ENCODE data around the gene IDE. TPM values are rescaled to one million over a fixed set of nuclear protein-coding genes. Genes with fewer than 3 reads are reported as not detected.

Gene IDE
- total and polyA plus RNA-seq, 2 of the 4 experiments (the other 2 are of a cell fraction), result 9.3 to 27.4 TPM

DNA sequence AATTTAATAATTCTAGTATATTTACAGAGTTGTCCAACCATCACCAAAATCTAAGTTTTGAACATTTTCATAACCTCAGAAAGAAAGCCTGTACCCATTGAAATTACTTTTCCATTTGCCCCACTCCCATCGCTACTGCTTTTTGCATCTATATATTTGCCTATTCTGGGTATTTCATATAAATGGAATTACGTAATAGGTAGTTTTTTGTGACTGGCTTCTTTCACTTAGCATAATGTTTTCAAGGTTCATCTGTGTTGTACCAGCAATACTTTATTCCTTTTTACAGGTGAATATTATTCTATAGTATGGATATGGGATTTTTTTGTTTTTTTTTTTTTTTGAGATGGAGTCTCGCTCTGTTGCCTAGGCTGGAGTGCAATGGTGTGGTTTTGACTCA, 41.6 kb upstream of the IDE start:
- in situ Hi-C loops (cut with MboI; ENCODE audit: low sequenced_read_pairs) (no loop called here), intact Hi-C loops (cut with micrococcal nuclease) (no loop called here), dilution Hi-C loops (cut with HindIII; ENCODE audit: low sequenced_read_pairs, unreplicated experiment) (no loop called here)
- H2AFZ ChIP-seq (replicated peaks; ENCODE audit: low read length, poor library complexity), result no peak overlapping the region
- no peak overlapping the region for H3K27ac ChIP-seq (ENCODE audit: insufficient read depth, low read length)
- TF ChIP-seq CEBPB (IDR thresholded peaks at IDR 0.05; ENCODE audit: low read depth, low read length), result peak; percentile 64
- no peak for TF ChIP-seq USF2 (IDR thresholded peaks at IDR 0.05; ENCODE audit: low read depth, low read length)
- no peak overlapping the region for H3K9ac ChIP-seq (ENCODE audit: low read depth, low read length)
- no peak overlapping the region for H3K18ac ChIP-seq (ENCODE audit: low read depth, low read length)
- POLR2A ChIA-PET (ENCODE audit: unreplicated experiment), result no interaction called here
- no CpG with 5 or more reads among the region's 3 CpGs for WGBS, 2 experiments (ENCODE audit: extremely low coverage in 2 of 2, insufficient read length in 1 of 2)
- 0 out of 2 replicates have a peak, but pooled peaks cover 1% of the 10 kb centered on the region for H3K4me1 ChIP-seq (ENCODE audit: control insufficient read depth, insufficient read depth, low read length)
- no peak overlapping the region for H3K4me2 ChIP-seq (ENCODE audit: low read depth, low read length)
- no peak overlapping the region for H3K14ac ChIP-seq (replicated peaks; ENCODE audit: low read depth, low read length)
- H4K8ac ChIP-seq (ENCODE audit: low read depth in 2 of 2, low read length in 2 of 2), result no peak overlapping the region; a peak in 1 of 4 replicates
- no peak overlapping the region for H3K23ac ChIP-seq (ENCODE audit: low read depth, low read length)
- H2AK5ac ChIP-seq (ENCODE audit: low read depth, low read length), result no peak overlapping the region
- no peaks in the 10 kb centered on the region; the same call in 1 of the 2 replicates for H3K36me3 ChIP-seq (ENCODE audit: control insufficient read depth, insufficient read depth, low read length)
- H2BK5ac ChIP-seq (ENCODE audit: low read depth, low read length, poor library complexity, severe bottlenecking), result no peak overlapping the region
- no peak overlapping the region for H4K5ac ChIP-seq (ENCODE audit: low read depth, low read length)
- H2BK120ac ChIP-seq (ENCODE audit: low read depth, low read length), result no peak overlapping the region
- no TSS peak for BruUV-seq (replicated peaks)
- no peaks in the 10 kb centered on the region for H3K27me3 ChIP-seq (ENCODE audit: control insufficient read depth, insufficient read depth, low read length)
- no peaks in the 10 kb centered on the region for H4K20me1 ChIP-seq (ENCODE audit: insufficient read depth, low read length)
- H3K9me1 ChIP-seq (ENCODE audit: insufficient read depth, low read length), result peaks cover 4% of the 10 kb centered on the region; the same call in 1 of the 2 replicates
- DNase-seq, result no peak
- no peaks in the 10 kb centered on the region for H3K9me3 ChIP-seq (ENCODE audit: control insufficient read depth, insufficient read depth, low read length)
- H2BK20ac ChIP-seq (ENCODE audit: low read depth, low read length), result no peak overlapping the region
- no peak overlapping the region for H2BK15ac ChIP-seq (ENCODE audit: low read depth, low read length)
- H3K79me1 ChIP-seq (ENCODE audit: low read depth in 1 of 2, low read length in 2 of 2), result peaks cover 13 to 35% of the 10 kb centered on the region in 2 experiments
- CTCF ChIA-PET, result no interaction called here
- no peak overlapping the region for H3K4me3 ChIP-seq (ENCODE audit: insufficient read depth, low read depth, low read length)
- no peak overlapping the region for H3K56ac ChIP-seq (ENCODE audit: extremely low read depth, insufficient read depth, low read length)
- ATAC-seq (ENCODE audit: low read depth), result no peak
- H4K91ac ChIP-seq (ENCODE audit: insufficient read depth, low read depth, low read length), result no peak overlapping the region
- no peak overlapping the region for H3K4ac ChIP-seq (ENCODE audit: low read depth, low read length)
- no peak overlapping the region for H2AK9ac ChIP-seq (replicated peaks; ENCODE audit: low read depth, low read length, poor library complexity)
